ENCODE measurements around the gene STAM.
"Not testable (repeated sequence)": the region's sequence is repeated elsewhere in the genome, so short reads cannot be mapped to it uniquely, and the experiment has no call there.

Gene STAM

GRCh38 chr10:17626656-17627055, 17.3 kb upstream of the STAM start:
- DNase-seq (ENCODE audit: insufficient read length, low spot score) = no peak
- FAIRE-seq = no peak
- TF ChIP-seq, protein P1, sequence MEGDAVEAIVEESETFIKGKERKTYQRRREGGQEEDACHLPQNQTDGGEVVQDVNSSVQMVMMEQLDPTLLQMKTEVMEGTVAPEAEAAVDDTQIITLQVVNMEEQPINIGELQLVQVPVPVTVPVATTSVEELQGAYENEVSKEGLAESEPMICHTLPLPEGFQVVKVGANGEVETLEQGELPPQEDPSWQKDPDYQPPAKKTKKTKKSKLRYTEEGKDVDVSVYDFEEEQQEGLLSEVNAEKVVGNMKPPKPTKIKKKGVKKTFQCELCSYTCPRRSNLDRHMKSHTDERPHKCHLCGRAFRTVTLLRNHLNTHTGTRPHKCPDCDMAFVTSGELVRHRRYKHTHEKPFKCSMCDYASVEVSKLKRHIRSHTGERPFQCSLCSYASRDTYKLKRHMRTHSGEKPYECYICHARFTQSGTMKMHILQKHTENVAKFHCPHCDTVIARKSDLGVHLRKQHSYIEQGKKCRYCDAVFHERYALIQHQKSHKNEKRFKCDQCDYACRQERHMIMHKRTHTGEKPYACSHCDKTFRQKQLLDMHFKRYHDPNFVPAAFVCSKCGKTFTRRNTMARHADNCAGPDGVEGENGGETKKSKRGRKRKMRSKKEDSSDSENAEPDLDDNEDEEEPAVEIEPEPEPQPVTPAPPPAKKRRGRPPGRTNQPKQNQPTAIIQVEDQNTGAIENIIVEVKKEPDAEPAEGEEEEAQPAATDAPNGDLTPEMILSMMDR (IDR thresholded peaks at IDR 0.05; ENCODE audit: insufficient read depth, missing control alignments) = no peak

DNA sequence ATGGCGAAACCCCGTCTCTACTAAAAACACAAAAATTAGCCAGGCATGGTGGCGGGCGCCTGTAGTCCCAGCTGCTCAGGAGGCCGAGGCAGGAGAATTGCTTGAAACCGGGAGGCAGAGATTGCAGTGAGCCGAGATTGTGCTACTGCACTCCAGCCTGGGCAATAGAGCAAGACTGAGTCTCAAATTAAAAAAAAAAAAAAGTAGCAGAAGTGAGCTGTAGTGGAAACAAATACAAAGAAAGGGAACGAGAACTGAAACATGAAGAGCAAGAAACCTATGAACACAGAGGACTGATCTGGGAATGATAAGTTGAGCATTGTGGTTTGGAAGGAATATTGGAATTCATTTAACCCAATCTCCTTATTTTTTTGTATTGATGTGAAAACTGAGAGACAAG, 11.4 kb upstream of the STAM start:
- DNase-seq (ENCODE audit: insufficient read length, low spot score); FAIRE-seq: not testable (repeated sequence)

DNA sequence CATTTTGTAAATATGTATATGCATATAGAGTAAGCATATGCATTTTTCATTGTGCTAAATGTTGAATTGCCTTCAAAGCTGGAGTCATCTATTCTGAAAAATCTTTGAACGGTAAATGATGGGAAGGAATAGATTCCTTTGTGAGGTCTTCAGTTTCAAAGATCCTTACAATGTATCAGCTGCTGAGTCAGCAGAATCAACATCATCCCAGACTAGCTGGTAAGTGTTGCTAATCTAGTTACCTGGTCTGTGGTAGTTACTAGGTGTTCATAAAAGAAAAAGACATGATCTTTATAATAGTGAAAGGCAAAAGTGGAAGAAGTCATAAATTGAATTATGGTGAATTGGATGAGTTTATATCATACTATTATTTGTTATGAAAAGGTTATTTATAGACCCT, 10.6 kb upstream of the STAM start:
- DNase-seq (ENCODE audit: insufficient read length, low spot score) (no peak), FAIRE-seq (no peak)
- TF ChIP-seq, protein P1 (IDR thresholded peaks at IDR 0.05; ENCODE audit: insufficient read depth, missing control alignments) = no peak

GRCh38 chr10:17637869-17638268, 6.1 kb upstream of the STAM start:
- TF ChIP-seq, protein P1 (IDR thresholded peaks at IDR 0.05; ENCODE audit: insufficient read depth, missing control alignments) = no peak
- DNase-seq (ENCODE audit: insufficient read length, low spot score) (no peak), FAIRE-seq (no peak)

- DNase-seq (ENCODE audit: insufficient read length, low spot score) (no peak), FAIRE-seq (no peak)
- TF ChIP-seq, protein P1 (IDR thresholded peaks at IDR 0.05; ENCODE audit: insufficient read depth, missing control alignments) = no peak
These were observed 3.6 kb upstream of the STAM start for GRCh38 chr10:17640331-17640816.

DNA sequence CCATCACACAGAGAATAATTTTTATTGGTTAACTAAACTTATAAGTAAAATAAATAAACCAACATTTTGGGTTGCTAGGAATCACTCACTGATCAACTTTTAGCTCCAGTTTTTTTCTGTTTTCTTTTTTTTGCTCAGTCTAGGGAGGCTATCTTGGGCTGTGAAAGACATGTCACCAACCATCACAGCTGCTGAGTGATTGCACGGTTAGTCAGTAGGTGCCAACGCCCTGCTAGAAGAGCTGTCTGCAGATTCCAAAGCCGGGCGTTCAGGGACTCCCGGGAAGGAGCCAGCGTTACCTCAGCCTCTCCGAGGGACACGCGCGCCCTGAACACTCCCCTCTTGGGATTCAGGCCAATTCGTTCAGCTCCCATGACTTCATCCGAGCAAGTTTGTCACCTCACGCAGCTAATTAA, 604 bp upstream of the STAM start:
- TF ChIP-seq, protein P1 (IDR thresholded peaks at IDR 0.05; ENCODE audit: insufficient read depth, missing control alignments) = no peak
- FAIRE-seq (no peak), DNase-seq (ENCODE audit: insufficient read length, low spot score) (no peak)

GRCh38 chr10:17644485-17644943, 563 bp downstream of the STAM start:
- DNase-seq (ENCODE audit: insufficient read length, low spot score) (no peak), FAIRE-seq (peak; percentile 29)
- TF ChIP-seq, protein P1 (IDR thresholded peaks at IDR 0.05; ENCODE audit: insufficient read depth, missing control alignments) = no peak

Data from D721Med (cell line).